Heart left ventricle (tissue), 16 donors: ENCODE results near the gene GAK. TPM values are rescaled to one million over a fixed set of nuclear protein-coding genes. Genes with fewer than 3 reads are reported as not detected.

Experiments used
- ATAC-seq, 4 donors: fragments of 200-7000 bp; cut with Tn5 transposase; one replicate each; pipeline ENCODE4 v1.9.1; 2020 to 2022; ENCODE audit warnings: moderate library complexity in 4 of 4, mild to moderate bottlenecking in 3 of 4, moderate number of reproducible peaks in 1 of 4
- DNase-seq, 5 donors: peaks; one replicate each; pipeline ENCODE4 v3.0.0-alpha.2; 2020
- H3K27ac ChIP-seq, 12 donors: fragments of 200-600 bp; sonication (generic) in 4 of 12; one replicate each; pipeline versions ENCODE4 v1.5.0 to v1.8.0; 2016 to 2022; ENCODE audit warnings: mild to moderate bottlenecking in 2 of 12
- H3K27me3 ChIP-seq, 9 donors: fragments of 200-600 bp; sonication (generic) in 2 of 9; one replicate each; pipeline versions ENCODE4 v1.5.1 to v1.8.0; 2016 to 2022; ENCODE audit warnings: mild to moderate bottlenecking in 3 of 9
- H3K36me3 ChIP-seq, 9 donors: fragments of 200-600 bp; sonication (generic) in 2 of 9; one replicate each; pipeline versions ENCODE4 v1.5.0 to v1.8.0; 2018 to 2022; ENCODE audit warnings: mild to moderate bottlenecking in 2 of 9
- H3K4me1 ChIP-seq, 12 donors: fragments of 200-600 bp; sonication (generic) in 4 of 12; one replicate each; pipeline versions ENCODE4 v1.5.0 to v1.8.0; 2016 to 2022; ENCODE audit warnings: mild to moderate bottlenecking in 3 of 12
- H3K4me3 ChIP-seq, 12 donors: fragments of 200-600 bp; sonication (generic) in 4 of 12; one replicate each; pipeline versions ENCODE4 v1.5.0 to v1.8.0; 2017 to 2022; ENCODE audit warnings: mild to moderate bottlenecking in 9 of 12, moderate library complexity in 4 of 12
- H3K9me3 ChIP-seq, 12 donors: fragments of 200-600 bp; sonication (generic) in 4 of 12; one replicate each; pipeline versions ENCODE4 v1.5.0 to v1.8.0; 2016 to 2022; ENCODE audit warnings: mild to moderate bottlenecking in 1 of 12
- POLR2A ChIP-seq, 2 donors: fragments of 450-650 bp; IDR thresholded peaks; one replicate each; pipeline ENCODE4 v1.6.1; 2017; ENCODE audit warnings: antibody characterized with exemption in 2 of 2, mild to moderate bottlenecking in 2 of 2, moderate library complexity in 2 of 2
- WGBS, 4 donors: extraction: QIAGEN DNeasy Blood & Tissue Kit in 2 of 4; methylation state at CpG; one replicate each; pipeline versions ENCODE4 v1.1.5 to v1.1.7; 2013 to 2018; 5-methylcytosine and 5-hydroxymethylcytosine counted together
- intact Hi-C, 10 donors: fragments of 100-400 bp; cut with DNase I; formaldehyde crosslinking; loops; one replicate each; pipeline versions ENCODE4 v1.11.1 to v1.14.2; 2022
- polyA plus RNA-seq, 2 donors: library from polyadenylated mRNA; stranded (reverse); fragments of 200-250 nt; gene quantifications; one replicate each; pipeline ENCODE4 v1.2.3, GENCODE V29; 2013
- total RNA-seq, 9 donors: library from RNA; depleted of rRNA in 2 of 9; stranded (reverse); fragments of >200 nt in 2 of 9; fragmentation: NEBNext Ultra II Directional in 3 of 9; extraction: Animal tissue kit (Norgen Biotek cat#: 25700) in 3 of 9; gene quantifications; one replicate each; pipeline versions ENCODE4 v1.1.0 to v1.2.4, GENCODE V29; 2016 to 2023
- TF ChIP-seq, protein P1 (sequence below), 12 donors: fragments of 200-600 bp; sonication (generic) in 4 of 12; IDR thresholded peaks; one replicate each; pipeline versions ENCODE4 v1.5.0 to v1.8.0; 2018 to 2022; ENCODE audit warnings: antibody characterized with exemption in 12 of 12, mild to moderate bottlenecking in 5 of 12
- donor health status: ischemic (EF 13 %, LVEDD 7.1; RV severe dilation, severe dysfunction).
- donor health status: healthy with polysubstance abuse.
- donor health status: DM: no; HTN: yes; CAD: no.
- donor health status: DM: no; HTN: no; CAD: no.
- donor health status: ischemic (EF 25% LVEDD 6.9; RV normal size, moderate dysfunction).
- donor health status: ischemic (EF 25% LVEDD 5.7; RV mildly dilated, moderate dysfunction).
- donor health status: healthy.
- donor health status: DM: yes; HTN: yes; CAD: no.
- donor health status: ischemic (EF 35%, LVEDD 5.7; RV mildly dilated, moderate dysfunction).
- donor health status: nonischemic (EF 11% LVEDD 7.7; RV severe dilation, severe dysfunction).
- donor health status: DM: yes; HTN: yes; CAD: no.
- donor health status: PGD.
- donor health status: ischemic (EF 29% LVEDD 5.4; RV normal size, mild dysfunction).
- donor health status: nonischemic (EF 23%, LVEDD 6.1; RV moderate dilation, normal function).

The GAK gene
- total and polyA plus RNA-seq, 11 donors = 22.8 to 55.1 (median 33.8) TPM

GRCh38 chr4:887034-887763, 44.9 kb downstream of the GAK start:
- no peak overlapping the region for H3K27ac ChIP-seq
- H3K9me3 ChIP-seq = no peaks in the 10 kb centered on the region
- ATAC-seq = no peak
- DNase-seq = no peak
- no peak overlapping the region for H3K4me3 ChIP-seq
- TF ChIP-seq, protein P1, sequence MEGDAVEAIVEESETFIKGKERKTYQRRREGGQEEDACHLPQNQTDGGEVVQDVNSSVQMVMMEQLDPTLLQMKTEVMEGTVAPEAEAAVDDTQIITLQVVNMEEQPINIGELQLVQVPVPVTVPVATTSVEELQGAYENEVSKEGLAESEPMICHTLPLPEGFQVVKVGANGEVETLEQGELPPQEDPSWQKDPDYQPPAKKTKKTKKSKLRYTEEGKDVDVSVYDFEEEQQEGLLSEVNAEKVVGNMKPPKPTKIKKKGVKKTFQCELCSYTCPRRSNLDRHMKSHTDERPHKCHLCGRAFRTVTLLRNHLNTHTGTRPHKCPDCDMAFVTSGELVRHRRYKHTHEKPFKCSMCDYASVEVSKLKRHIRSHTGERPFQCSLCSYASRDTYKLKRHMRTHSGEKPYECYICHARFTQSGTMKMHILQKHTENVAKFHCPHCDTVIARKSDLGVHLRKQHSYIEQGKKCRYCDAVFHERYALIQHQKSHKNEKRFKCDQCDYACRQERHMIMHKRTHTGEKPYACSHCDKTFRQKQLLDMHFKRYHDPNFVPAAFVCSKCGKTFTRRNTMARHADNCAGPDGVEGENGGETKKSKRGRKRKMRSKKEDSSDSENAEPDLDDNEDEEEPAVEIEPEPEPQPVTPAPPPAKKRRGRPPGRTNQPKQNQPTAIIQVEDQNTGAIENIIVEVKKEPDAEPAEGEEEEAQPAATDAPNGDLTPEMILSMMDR (IDR thresholded peaks at IDR 0.05) = no peak
- TF ChIP-seq POLR2A (IDR thresholded peaks at IDR 0.05) = no peak
- H3K4me1 ChIP-seq = no peaks in the 10 kb centered on the region
- peaks cover 0 to 79% (median 44%) of the 10 kb centered on the region in 9 donors for H3K36me3 ChIP-seq
- intact Hi-C loops = no loop called here
- WGBS, 4 donors = 96 to 97% (median 97%) methylated on average over 63 of the region's 63 CpGs
- no peaks in the 10 kb centered on the region for H3K27me3 ChIP-seq

- H3K27me3 ChIP-seq = no peaks in the 10 kb centered on the region
- H3K27ac ChIP-seq = no peak overlapping the region
- intact Hi-C loops = no loop called here
- 74 to 84% (median 78%) methylated on average over 6 to 9 of the region's 9 CpGs for WGBS, 4 donors
- TF ChIP-seq POLR2A (IDR thresholded peaks at IDR 0.05) = no peak
- TF ChIP-seq, protein P1 (IDR thresholded peaks at IDR 0.05) = no peak
- peak in 3 of 5 donors; percentile 27 to 41 (median 39) for DNase-seq
- H3K4me1 ChIP-seq = no peaks in the 10 kb centered on the region
- no peaks in the 10 kb centered on the region for H3K9me3 ChIP-seq
- peak in 2 of 4 donors; percentile 14 to 37 for ATAC-seq
- peaks cover 0 to 85% (median 53%) of the 10 kb centered on the region in 9 donors for H3K36me3 ChIP-seq
- no peak overlapping the region for H3K4me3 ChIP-seq
Measured at GRCh38 chr4:886244-886643, 45.9 kb downstream of the GAK start.

DNA sequence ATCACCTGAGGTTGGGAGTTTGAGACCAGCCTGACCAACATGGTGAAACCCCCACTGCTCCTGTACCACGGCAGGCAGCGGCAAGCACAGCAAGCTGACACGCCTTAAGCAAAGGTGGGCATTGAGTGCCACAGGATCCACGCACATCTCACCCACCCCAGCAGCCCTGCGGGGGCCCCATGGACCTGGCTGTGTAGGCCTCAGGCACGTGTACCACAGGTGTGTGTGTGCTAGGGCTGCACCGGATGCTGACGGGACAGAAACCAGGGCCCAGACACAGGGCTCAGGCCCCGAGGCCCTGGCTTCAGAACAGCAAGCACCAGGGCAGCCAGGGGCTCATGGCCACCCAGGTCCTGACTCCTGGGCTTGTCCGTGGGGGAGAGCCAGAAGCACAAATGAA, 46.8 kb downstream of the GAK start:
- intact Hi-C loops = no loop called here
- DNase-seq = no peak
- H3K4me1 ChIP-seq = no peaks in the 10 kb centered on the region
- TF ChIP-seq POLR2A (IDR thresholded peaks at IDR 0.05) = no peak
- TF ChIP-seq, protein P1 (IDR thresholded peaks at IDR 0.05) = no peak
- H3K36me3 ChIP-seq = peaks cover 0 to 90% (median 58%) of the 10 kb centered on the region in 9 donors
- no peak overlapping the region for H3K4me3 ChIP-seq
- H3K27me3 ChIP-seq = no peaks in the 10 kb centered on the region
- WGBS, 4 donors = 94 to 100% (median 97%) methylated on average over 5 to 10 of the region's 10 CpGs
- no peaks in the 10 kb centered on the region for H3K9me3 ChIP-seq
- no peak for ATAC-seq
- no peak overlapping the region for H3K27ac ChIP-seq

DNA sequence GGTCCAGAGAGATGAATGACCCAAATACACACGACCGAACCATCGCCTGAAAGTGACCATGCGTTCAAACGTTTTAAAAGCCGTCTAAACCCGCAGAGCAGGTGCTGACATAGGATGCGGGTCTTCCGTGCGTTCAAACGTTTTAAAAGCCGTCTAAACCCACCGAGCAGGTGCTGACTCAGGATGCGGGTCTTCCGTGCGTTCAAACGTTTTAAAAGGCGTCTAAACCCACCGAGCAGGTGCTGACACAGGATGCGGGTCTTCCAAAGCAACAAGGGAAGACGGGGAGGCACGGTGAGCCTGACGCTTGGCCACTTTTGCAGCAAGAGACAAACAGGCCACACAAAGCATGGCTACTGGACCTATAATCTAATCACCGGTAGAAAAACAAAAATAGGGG, 47.2 kb downstream of the GAK start:
- DNase-seq (no peak), ATAC-seq (no peak)
- TF ChIP-seq, protein P1 (IDR thresholded peaks at IDR 0.05) = no peak
- TF ChIP-seq POLR2A (IDR thresholded peaks at IDR 0.05) = no peak
- Histone ChIP-seq H3K36me3 (peaks cover 0 to 90% (median 57%) of the 10 kb centered on the region in 9 donors), H3K27ac (no peak overlapping the region), H3K4me3 (no peak overlapping the region), H3K9me3 (no peaks in the 10 kb centered on the region), H3K27me3 (no peaks in the 10 kb centered on the region), H3K4me1 (no peaks in the 10 kb centered on the region)
- intact Hi-C loops = no loop called here
- WGBS, 4 donors = 87 to 93% (median 91%) methylated on average over 24 of the region's 24 CpGs
